ENCODE data around the gene BPIFB1.

The BPIFB1 gene, protein sequence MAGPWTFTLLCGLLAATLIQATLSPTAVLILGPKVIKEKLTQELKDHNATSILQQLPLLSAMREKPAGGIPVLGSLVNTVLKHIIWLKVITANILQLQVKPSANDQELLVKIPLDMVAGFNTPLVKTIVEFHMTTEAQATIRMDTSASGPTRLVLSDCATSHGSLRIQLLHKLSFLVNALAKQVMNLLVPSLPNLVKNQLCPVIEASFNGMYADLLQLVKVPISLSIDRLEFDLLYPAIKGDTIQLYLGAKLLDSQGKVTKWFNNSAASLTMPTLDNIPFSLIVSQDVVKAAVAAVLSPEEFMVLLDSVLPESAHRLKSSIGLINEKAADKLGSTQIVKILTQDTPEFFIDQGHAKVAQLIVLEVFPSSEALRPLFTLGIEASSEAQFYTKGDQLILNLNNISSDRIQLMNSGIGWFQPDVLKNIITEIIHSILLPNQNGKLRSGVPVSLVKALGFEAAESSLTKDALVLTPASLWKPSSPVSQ

DNA sequence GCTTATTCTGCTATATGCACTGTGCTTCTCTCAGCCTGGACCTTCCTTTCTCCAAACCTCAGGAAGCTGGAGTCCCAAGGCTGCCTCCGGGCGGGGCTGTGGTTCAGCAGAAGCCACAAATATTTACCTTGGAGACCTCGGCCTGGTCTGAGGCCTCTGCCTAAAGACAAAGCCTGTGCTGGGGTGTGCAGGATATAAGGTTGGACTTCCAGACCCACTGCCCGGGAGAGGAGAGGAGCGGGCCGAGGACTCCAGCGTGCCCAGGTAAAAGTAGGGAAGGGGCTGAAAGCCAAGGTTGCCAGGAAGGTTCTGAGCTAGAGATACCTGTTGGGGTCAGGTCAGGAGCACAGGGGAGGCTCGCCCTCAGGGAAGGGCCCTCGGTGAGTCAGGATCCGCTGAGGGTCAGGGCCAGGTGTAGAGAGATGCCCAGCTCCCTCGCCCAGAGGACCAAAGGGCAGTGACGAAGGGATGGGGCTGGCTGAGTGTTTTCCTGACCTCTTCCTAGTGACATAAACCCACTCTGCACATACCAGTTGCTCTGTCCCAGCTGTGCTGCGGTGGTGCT, at the start of gene BPIFB1:
Gene BPIFB1 (plus strand): TSS at position 224 of the 565 bp plus-strand sequence. CDS start 2,860 bp downstream, outside the sequence.
- H3K4me3 ChIP-seq (ENCODE audit: low read depth, low read length), result no peak within 1 kb of the TSS
- TF ChIP-seq, protein P1, sequence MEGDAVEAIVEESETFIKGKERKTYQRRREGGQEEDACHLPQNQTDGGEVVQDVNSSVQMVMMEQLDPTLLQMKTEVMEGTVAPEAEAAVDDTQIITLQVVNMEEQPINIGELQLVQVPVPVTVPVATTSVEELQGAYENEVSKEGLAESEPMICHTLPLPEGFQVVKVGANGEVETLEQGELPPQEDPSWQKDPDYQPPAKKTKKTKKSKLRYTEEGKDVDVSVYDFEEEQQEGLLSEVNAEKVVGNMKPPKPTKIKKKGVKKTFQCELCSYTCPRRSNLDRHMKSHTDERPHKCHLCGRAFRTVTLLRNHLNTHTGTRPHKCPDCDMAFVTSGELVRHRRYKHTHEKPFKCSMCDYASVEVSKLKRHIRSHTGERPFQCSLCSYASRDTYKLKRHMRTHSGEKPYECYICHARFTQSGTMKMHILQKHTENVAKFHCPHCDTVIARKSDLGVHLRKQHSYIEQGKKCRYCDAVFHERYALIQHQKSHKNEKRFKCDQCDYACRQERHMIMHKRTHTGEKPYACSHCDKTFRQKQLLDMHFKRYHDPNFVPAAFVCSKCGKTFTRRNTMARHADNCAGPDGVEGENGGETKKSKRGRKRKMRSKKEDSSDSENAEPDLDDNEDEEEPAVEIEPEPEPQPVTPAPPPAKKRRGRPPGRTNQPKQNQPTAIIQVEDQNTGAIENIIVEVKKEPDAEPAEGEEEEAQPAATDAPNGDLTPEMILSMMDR (conservative IDR thresholded peaks at IDR 0.05; ENCODE audit: low read depth, low read length), result no peak
- DNase-seq (ENCODE audit: low read depth), result no peak

DNA sequence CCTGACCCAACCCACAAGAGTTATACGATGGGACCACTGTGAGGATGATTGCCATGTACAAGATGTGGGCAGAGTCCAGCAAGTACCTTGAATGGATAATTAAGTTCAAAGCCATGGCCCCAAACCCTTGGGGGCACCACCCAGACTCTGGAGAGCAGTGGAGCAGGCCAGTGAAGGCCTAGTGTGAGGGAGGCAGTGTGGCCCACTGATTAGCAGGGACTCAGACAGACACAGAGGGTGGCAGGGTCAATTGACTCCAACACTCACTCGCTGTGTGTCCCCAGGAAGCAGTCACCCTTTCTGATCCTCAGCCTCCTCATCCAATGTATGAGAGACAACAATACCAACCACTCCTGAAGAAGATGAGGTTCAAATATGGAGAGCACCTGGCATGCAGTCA, 49.0 kb upstream of the BPIFB1 start:
- TF ChIP-seq, protein P1 (conservative IDR thresholded peaks at IDR 0.05; ENCODE audit: low read depth, low read length), result no peak
- no peak for DNase-seq (ENCODE audit: low read depth)
- no peak overlapping the region for H3K4me3 ChIP-seq (ENCODE audit: low read depth, low read length)

DNA sequence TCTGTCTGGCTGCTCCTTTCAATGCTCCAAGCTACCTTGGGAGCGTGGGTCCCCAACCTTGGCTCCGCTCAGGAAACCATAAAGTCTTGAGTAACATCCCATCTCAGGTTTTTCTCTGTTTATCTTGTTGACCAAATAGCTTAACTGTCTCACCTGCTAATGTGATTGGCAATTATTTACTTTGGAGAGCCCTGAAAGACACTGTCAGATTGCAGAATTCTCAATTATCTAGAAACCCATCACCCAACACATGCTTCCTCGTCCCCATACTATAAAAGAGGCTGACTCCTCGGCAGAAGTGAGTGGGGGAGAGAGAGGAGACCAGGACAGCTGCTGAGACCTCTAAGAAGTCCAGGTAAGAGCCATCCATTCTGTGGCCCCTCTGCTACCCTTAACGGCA, 47.3 kb upstream of the BPIFB1 start, which contains the start of gene BPIFA1:
Gene BPIFA1 (plus strand): TSS at position 301 of the 400 bp plus-strand sequence. CDS start 1,716 bp downstream, outside the sequence.
- TF ChIP-seq, protein P1 (conservative IDR thresholded peaks at IDR 0.05; ENCODE audit: low read depth, low read length), result no peak
- H3K4me3 ChIP-seq (ENCODE audit: low read depth, low read length), result no peak within 1 kb of the TSS
- no peak for DNase-seq (ENCODE audit: low read depth)

DNA sequence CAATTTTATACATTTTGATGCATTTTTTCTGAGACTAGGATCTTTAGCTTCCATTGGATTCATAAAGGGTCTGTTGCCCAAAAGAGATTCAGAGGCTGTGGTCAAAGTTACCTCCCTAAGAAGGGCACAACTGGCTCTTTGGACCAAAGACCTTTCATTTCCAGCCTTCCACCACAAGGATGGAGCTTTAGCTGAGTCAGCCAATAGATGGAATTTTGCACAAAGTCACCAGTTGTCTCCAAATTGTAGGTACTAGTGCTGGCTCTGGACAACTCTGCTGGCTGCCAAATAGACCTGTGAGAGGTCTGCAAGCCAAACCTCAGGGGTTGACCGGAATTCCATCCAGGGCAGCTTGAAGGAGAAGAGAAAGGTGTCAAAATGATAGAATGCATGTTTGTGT, 46.7 kb upstream of the BPIFB1 start:
- H3K4me3 ChIP-seq (ENCODE audit: low read depth, low read length), result no peak overlapping the region
- TF ChIP-seq, protein P1 (conservative IDR thresholded peaks at IDR 0.05; ENCODE audit: low read depth, low read length), result no peak
- DNase-seq (ENCODE audit: low read depth), result no peak

DNA sequence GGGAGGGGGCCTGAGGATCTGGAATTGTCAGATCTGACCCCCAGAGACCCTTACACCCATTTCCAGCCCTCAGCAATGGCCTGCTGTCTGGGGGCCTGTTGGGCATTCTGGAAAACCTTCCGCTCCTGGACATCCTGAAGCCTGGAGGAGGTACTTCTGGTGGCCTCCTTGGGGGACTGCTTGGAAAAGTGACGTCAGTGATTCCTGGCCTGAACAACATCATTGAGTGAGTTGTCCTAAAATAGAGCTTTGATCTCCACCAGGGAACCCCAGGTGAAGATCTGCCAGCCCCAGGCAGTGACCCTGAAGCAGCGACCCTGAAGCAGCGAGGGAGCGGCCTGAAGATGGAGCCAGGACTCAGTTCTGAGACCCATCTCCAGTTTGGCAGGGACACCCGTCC, 45.0 kb upstream of the BPIFB1 start:
- no peak for DNase-seq (ENCODE audit: low read depth)
- TF ChIP-seq, protein P1 (conservative IDR thresholded peaks at IDR 0.05; ENCODE audit: low read depth, low read length), result no peak

DNA sequence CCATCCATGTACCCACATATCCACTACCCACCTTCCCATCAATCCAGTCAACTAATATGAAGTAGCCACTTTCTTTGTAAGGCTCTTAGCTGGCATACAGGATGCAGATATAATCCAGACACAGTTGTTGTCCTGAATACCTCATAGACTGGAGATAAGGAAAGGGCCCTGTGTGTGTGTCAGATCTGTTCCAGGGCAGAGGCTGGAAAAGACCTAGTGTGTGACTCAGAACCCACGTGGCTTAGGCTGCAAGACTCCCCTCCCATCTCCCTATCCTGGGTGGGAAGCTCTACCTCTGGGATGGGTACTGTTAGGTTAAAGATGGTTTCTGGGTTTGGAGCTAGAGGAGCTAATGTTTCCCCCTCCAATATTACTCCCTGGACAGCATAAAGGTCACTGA, 43.6 kb upstream of the BPIFB1 start:
- no peak for DNase-seq (ENCODE audit: low read depth)
- H3K4me3 ChIP-seq (ENCODE audit: low read depth, low read length), result no peak overlapping the region
- TF ChIP-seq, protein P1 (conservative IDR thresholded peaks at IDR 0.05; ENCODE audit: low read depth, low read length), result no peak

More for the DNA sequence above, 45.0 kb upstream of the BPIFB1 start:
- H3K4me3 ChIP-seq (ENCODE audit: low read depth, low read length), result no peak overlapping the region
